LNCAP (cell line): ENCODE data around the gene KIAA1217.

Experiments used
- CTCF ChIP-seq: fragments of 450-650 bp; IDR thresholded peaks from 2 replicates; pipeline ENCODE4 v1.5.1; 2017; ENCODE audit warnings: mild to moderate bottlenecking

Gene KIAA1217

GRCh38 chr10:24174014-24174413, 34.9 kb upstream of the KIAA1217 start:
- TF ChIP-seq CTCF = no peak

GRCh38 chr10:24176658-24177057, 32.3 kb upstream of the KIAA1217 start:
- TF ChIP-seq CTCF = no peak

GRCh38 chr10:24177636-24178035, 31.3 kb upstream of the KIAA1217 start:
- no peak for TF ChIP-seq CTCF

GRCh38 chr10:24180891-24181290, 28.0 kb upstream of the KIAA1217 start:
- TF ChIP-seq CTCF = no peak

- TF ChIP-seq CTCF = no peak
Observed at GRCh38 chr10:24184455-24184854, 24.5 kb upstream of the KIAA1217 start.

GRCh38 chr10:24193330-24193729, 15.6 kb upstream of the KIAA1217 start:
- TF ChIP-seq CTCF = no peak

GRCh38 chr10:24197263-24197662, 11.7 kb upstream of the KIAA1217 start:
- TF ChIP-seq CTCF = no peak

GRCh38 chr10:24201503-24202180, 7.3 kb upstream of the KIAA1217 start:
- no peak for TF ChIP-seq CTCF
